ENCODE data around the gene NISCH. TPM values are rescaled to one million over a fixed set of nuclear protein-coding genes. Genes with fewer than 3 reads are reported as not detected.

Gene NISCH
- total and polyA plus RNA-seq, 2 of the 8 experiments (the other 6 are each of a cell fraction or from before 2014, with no cell fraction given) = 71.2 to 71.9 TPM

GRCh38 chr3:52536369-52537164 is 81.2 kb downstream of the NISCH start, which contains the start of gene UQCC5:
Gene UQCC5, plus strand, starts transcription at chr3:52536605. Its CDS starts 151 bp downstream, at chr3:52536756.
- Histone ChIP-seq H3K14ac (ENCODE audit: insufficient read length) (no peak within 1 kb of the TSS), H2AK5ac (ENCODE audit: low read depth, low read length) (0 out of 2 replicates have a peak within 1 kb of the TSS, but pooled peaks have one; percentile 49), H3K23ac (ENCODE audit: insufficient read length) (no peak within 1 kb of the TSS), H3K4me1 (replicated peaks in 1 of 4; ENCODE audit: control insufficient read depth in 3 of 4, insufficient read depth in 4 of 4, low read length in 3 of 4) (peaks cover 7 to 33% (median 19%) of the 10 kb centered on the region in 4 experiments), H3K79me1 (ENCODE audit: low read depth, low read length) (peaks cover 19% of the 10 kb centered on the region), H2BK20ac (ENCODE audit: low read length) (no peak within 1 kb of the TSS), H3K27ac (ENCODE audit: low read depth, low read length) (peak within 1 kb of the TSS; percentile 77), H2BK15ac (ENCODE audit: low read length) (no peak within 1 kb of the TSS; the same call in 1 of the 2 replicates), H3K9me3 (ENCODE audit: insufficient read depth in 2 of 2, low read depth in 1 of 2, low read length in 1 of 2) (no peaks in the 10 kb centered on the region), H3K4ac (replicated peaks; ENCODE audit: insufficient read length, low read depth, low read length) (peak within 1 kb of the TSS; percentile 65), H3K4me2 (ENCODE audit: insufficient read depth in 1 of 2, low read depth in 2 of 2, low read length in 2 of 2) (peak within 1 kb of the TSS; percentile 89 to 90), H4K5ac (ENCODE audit: insufficient read length, low read depth, low read length) (peak within 1 kb of the TSS; percentile 57), H4K91ac (replicated peaks; ENCODE audit: insufficient read length, low read length) (peak within 1 kb of the TSS; percentile 95), H3K9ac (replicated peaks in 1 of 4; ENCODE audit: extremely low read depth in 1 of 4, low read depth in 3 of 4, low read length in 3 of 4) (peak within 1 kb of the TSS; percentile 75 to 86 (median 83)), H3K27me3 (replicated peaks in 1 of 4; ENCODE audit: control insufficient read depth in 3 of 4, extremely low read depth in 1 of 4, insufficient read depth in 3 of 4, low read length in 3 of 4) (no peaks in the 10 kb centered on the region), H3K56ac (replicated peaks; ENCODE audit: insufficient read length, low read depth, low read length) (peak within 1 kb of the TSS; percentile 83), H4K8ac (ENCODE audit: extremely low read depth, insufficient read depth, low read length) (peak within 1 kb of the TSS; percentile 86), H3K79me2 (ENCODE audit: control insufficient read depth in 1 of 2, insufficient read depth in 2 of 2, low read length in 2 of 2) (peaks cover 12 to 44% of the 10 kb centered on the region in 2 experiments), H2AFZ (ENCODE audit: low read length) (peak within 1 kb of the TSS; percentile 13; the same call in 1 of the 2 replicates), H2BK120ac (replicated peaks; ENCODE audit: low read depth, low read length) (no peak within 1 kb of the TSS), H4K20me1 (replicated peaks in 1 of 2; ENCODE audit: control insufficient read depth in 1 of 2, insufficient read depth in 2 of 2, low read length in 2 of 2) (peaks cover 12 to 23% of the 10 kb centered on the region in 2 experiments), H3K23me2 (ENCODE audit: low read depth, low read length) (peaks cover 26% of the 10 kb centered on the region), H2BK5ac (ENCODE audit: low read depth, low read length) (peak within 1 kb of the TSS; percentile 50), H3K18ac (ENCODE audit: extremely low read depth, low read length) (peak within 1 kb of the TSS; percentile 33), H2BK12ac (ENCODE audit: low read depth, low read length) (no peak within 1 kb of the TSS), H3K36me3 (ENCODE audit: control insufficient read depth in 2 of 4, insufficient read depth in 4 of 4, low read length in 3 of 4) (peaks cover 0 to 10% (median under 1%) of the 10 kb centered on the region in 4 experiments; a peak in 2 of 8 replicates), H3K4me3 (ENCODE audit: extremely low read depth in 1 of 4, insufficient read depth in 2 of 4, low read depth in 3 of 4, low read length in 4 of 4) (peak within 1 kb of the TSS; percentile 81 to 91 (median 88))
- ChIA-PET POLR2A (ENCODE audit: partially characterized antibody) (interaction anchor here (0.6 to 2.6 kb wide), 18 partner anchors 9 to 112 kb away, joined by 3 to 16 read pairs (median 4); partner anchors contain the start of gene TNNC1), CTCF (ENCODE audit: partially characterized antibody) (interaction anchor here (0.8 to 1.0 kb wide), 4 partner anchors 8 to 64 kb away, joined by 3 to 5 read pairs (median 4); no protein-coding TSS in a partner anchor)
- 3% methylated on average over 57 of the region's 65 CpGs; no CpG with 5 or more reads in 1 of the 2 experiments for WGBS, 2 experiments (ENCODE audit: extremely low coverage in 1 of 2, insufficient coverage in 1 of 2, insufficient read length in 1 of 2, insufficient replicate concordance in 2 of 2, low coverage in 1 of 2, low lambda C conversion rate in 2 of 2, missing lambda C conversion rate in 1 of 2)
- no peak for FAIRE-seq
- peak; percentile 94 to 96 for DNase-seq (ENCODE audit: low read depth in 1 of 2, low spot score in 2 of 2)
- TF ChIP-seq MAFK (IDR thresholded peaks at IDR 0.05; ENCODE audit: low read depth, low read length) = no peak
- peak; percentile 98 for TF ChIP-seq MAX (IDR thresholded peaks at IDR 0.05)
- TF ChIP-seq NRF1 (IDR thresholded peaks at IDR 0.05; ENCODE audit: low read depth, low read length) = peak; percentile 87
- no peak for TF ChIP-seq CEBPB (IDR thresholded peaks at IDR 0.05; ENCODE audit: low read depth, low read length)
- TF ChIP-seq TBP (IDR thresholded peaks at IDR 0.05; ENCODE audit: low read depth, low read length) = peak; percentile 95
- TF ChIP-seq JUND (IDR thresholded peaks at IDR 0.05; ENCODE audit: low read length) = no peak
- peak; percentile 86 for TF ChIP-seq ASH2L (IDR thresholded peaks at IDR 0.05; ENCODE audit: low read length)
- no peak; the same call in 1 of the 2 replicates for TF ChIP-seq CREB1 (IDR thresholded peaks at IDR 0.05)
- TF ChIP-seq TAF7 (optimal IDR thresholded peaks at IDR 0.05; ENCODE audit: borderline replicate concordance, low read depth, low read length) = peak; percentile 90
- TF ChIP-seq PHF8 (conservative IDR thresholded peaks at IDR 0.05; ENCODE audit: low read depth, low read length) = peak; percentile 77
- peak; percentile 68 for TF ChIP-seq CHD2 (IDR thresholded peaks at IDR 0.05; ENCODE audit: low read length)
- TF ChIP-seq KDM5A (IDR thresholded peaks at IDR 0.05; ENCODE audit: low read length) = 0 out of 2 replicates have a peak, but pooled peaks have one; percentile 44

Data from H1 (cell line).